ENCODE results near the gene BNIPL.

The BNIPL gene

GRCh38 chr1:151009674-151010345 is 26.6 kb upstream of the BNIPL start:
- no peak for DNase-seq (ENCODE audit: low read depth)

GRCh38 chr1:151010346-151010726 is 26.1 kb upstream of the BNIPL start:
- no peak for DNase-seq (ENCODE audit: low read depth)

GRCh38 chr1:151011154-151011850 is 25.1 kb upstream of the BNIPL start:
- no peak for DNase-seq (ENCODE audit: low read depth)

- DNase-seq (ENCODE audit: low read depth), result no peak
Observed at GRCh38 chr1:151012684-151013471, 23.5 kb upstream of the BNIPL start.

GRCh38 chr1:151013518-151013917 is 22.9 kb upstream of the BNIPL start:
- no peak for DNase-seq (ENCODE audit: low read depth)

- DNase-seq (ENCODE audit: low read depth), result peak; percentile 87
Observed at GRCh38 chr1:151024540-151025146, 11.7 kb upstream of the BNIPL start.

GRCh38 chr1:151026460-151026859 is 9.9 kb upstream of the BNIPL start:
- no peak for DNase-seq (ENCODE audit: low read depth)

- no peak for DNase-seq (ENCODE audit: low read depth)
Observed at GRCh38 chr1:151032164-151032563, 4.2 kb upstream of the BNIPL start.

GRCh38 chr1:151035167-151035566 is 1.2 kb upstream of the BNIPL start:
- no peak for DNase-seq (ENCODE audit: low read depth)

- no peak for DNase-seq (ENCODE audit: low read depth)
Observed at GRCh38 chr1:151037032-151037431, 646 bp downstream of the BNIPL start.

- no peak for DNase-seq (ENCODE audit: low read depth)
Observed at GRCh38 chr1:151039521-151039920, 3.1 kb downstream of the BNIPL start.

GRCh38 chr1:151043163-151043562 is 6.8 kb downstream of the BNIPL start:
- no peak for DNase-seq (ENCODE audit: low read depth)

- DNase-seq (ENCODE audit: low read depth), result peak; percentile 50
Observed at GRCh38 chr1:151047591-151047924, 11.2 kb downstream of the BNIPL start, which contains the start of gene C1orf56. TSS of gene C1orf56 (plus strand) at chr1:151047751. CDS start at chr1:151047848, 97 bp downstream.

GRCh38 chr1:151047925-151048644 is 11.7 kb downstream of the BNIPL start:
- peak; percentile 44 for DNase-seq (ENCODE audit: low read depth)

GRCh38 chr1:151048645-151049032 is 12.3 kb downstream of the BNIPL start:
- no peak for DNase-seq (ENCODE audit: low read depth)

GRCh38 chr1:151049458-151049857 is 13.1 kb downstream of the BNIPL start:
- DNase-seq (ENCODE audit: low read depth), result no peak

- no peak for DNase-seq (ENCODE audit: low read depth)
Observed at GRCh38 chr1:151050051-151050688, 13.8 kb downstream of the BNIPL start.

GRCh38 chr1:151051356-151052009 is 15.1 kb downstream of the BNIPL start:
- DNase-seq (ENCODE audit: low read depth), result no peak

GRCh38 chr1:151054971-151055547 is 18.7 kb downstream of the BNIPL start:
- no peak for DNase-seq (ENCODE audit: low read depth)

GRCh38 chr1:151055581-151055980 is 19.2 kb downstream of the BNIPL start:
- DNase-seq (ENCODE audit: low read depth), result no peak

- no peak for DNase-seq (ENCODE audit: low read depth)
Observed at GRCh38 chr1:151056149-151056548, 19.8 kb downstream of the BNIPL start.

Data from activated T-cell treated with anti-CD3 and anti-CD28 coated beads for 1 hour (primary cell).